Measurements from ENCODE around the gene XRCC3.

XRCC3 gene

GRCh38 chr14:103715052-103716000 is at the start of gene XRCC3, which contains the start of gene ZFYVE21:
XRCC3 (minus strand) TSS chr14:103715451; CDS start chr14:103711087, 4,364 bp downstream.
ZFYVE21 (plus strand) TSS chr14:103715810; CDS start chr14:103715842, 32 bp downstream.
- peak; percentile 98 for DNase-seq

- DNase-seq, result no peak
Measured at GRCh38 chr14:103763730-103764488, 48.7 kb upstream of the XRCC3 start.

GRCh38 chr14:103762541-103762940 is 47.3 kb upstream of the XRCC3 start:
- DNase-seq, result no peak

GRCh38 chr14:103762036-103762435 is 46.8 kb upstream of the XRCC3 start:
- DNase-seq, result no peak

GRCh38 chr14:103758059-103758776 is 43.0 kb upstream of the XRCC3 start:
- no peak for DNase-seq

GRCh38 chr14:103755060-103755459 is 39.8 kb upstream of the XRCC3 start:
- DNase-seq, result no peak

- no peak for DNase-seq
Measured at GRCh38 chr14:103753774-103754173, 38.5 kb upstream of the XRCC3 start.

- no peak for DNase-seq
Measured at GRCh38 chr14:103749860-103750259, 34.6 kb upstream of the XRCC3 start.

GRCh38 chr14:103749452-103749851 is 34.2 kb upstream of the XRCC3 start:
- DNase-seq, result no peak

- peak; percentile 49 for DNase-seq
Measured at GRCh38 chr14:103748534-103748857, 33.2 kb upstream of the XRCC3 start.

- DNase-seq, result no peak
Measured at GRCh38 chr14:103746701-103747100, 31.4 kb upstream of the XRCC3 start.

GRCh38 chr14:103745424-103745823 is 30.2 kb upstream of the XRCC3 start:
- no peak for DNase-seq

GRCh38 chr14:103744621-103745395 is 29.6 kb upstream of the XRCC3 start:
- DNase-seq, result no peak

- DNase-seq, result no peak
Measured at GRCh38 chr14:103743691-103744090, 28.4 kb upstream of the XRCC3 start.

- no peak for DNase-seq
Measured at GRCh38 chr14:103742499-103743255, 27.4 kb upstream of the XRCC3 start.

GRCh38 chr14:103741876-103742275 is 26.6 kb upstream of the XRCC3 start:
- no peak for DNase-seq

- no peak for DNase-seq
Measured at GRCh38 chr14:103740991-103741689, 25.9 kb upstream of the XRCC3 start.

- no peak for DNase-seq
Measured at GRCh38 chr14:103739793-103740501, 24.7 kb upstream of the XRCC3 start.

- DNase-seq, result no peak
Measured at GRCh38 chr14:103739466-103739792, 24.2 kb upstream of the XRCC3 start.

GRCh38 chr14:103738701-103739451 is 23.6 kb upstream of the XRCC3 start:
- DNase-seq, result no peak
